Measurements from ENCODE around the gene PRAME.

Gene PRAME

DNA sequence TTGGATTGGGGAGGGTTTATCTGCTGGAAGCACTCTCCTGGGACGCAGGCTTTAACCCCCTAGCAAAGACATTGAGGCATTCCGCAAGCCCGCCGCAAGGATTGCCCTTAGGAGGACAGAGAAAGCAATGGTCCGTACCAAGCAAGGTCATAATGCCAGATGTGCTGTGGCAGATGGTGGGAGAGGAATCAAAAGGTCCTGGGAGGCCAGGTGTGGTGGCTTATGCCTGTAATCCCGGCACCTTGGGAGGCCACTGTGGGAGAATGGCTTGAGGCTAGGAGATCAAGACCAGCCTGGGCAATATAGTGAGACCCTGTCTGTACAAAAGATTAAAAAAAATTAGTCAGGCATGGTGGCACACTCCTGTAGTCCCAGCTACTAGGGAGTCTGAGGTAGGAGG, 12.4 kb upstream of the PRAME start:
- no peak overlapping the region for H2BK15ac ChIP-seq (replicated peaks; ENCODE audit: low read depth)
- H3K79me1 ChIP-seq (ENCODE audit: low read length), result no peaks in the 10 kb centered on the region
- H3K18ac ChIP-seq (ENCODE audit: low read length), result no peak overlapping the region
- no peak overlapping the region for H3K9ac ChIP-seq (ENCODE audit: low read length)
- H3K4me1 ChIP-seq (ENCODE audit: control insufficient read depth, low read depth, low read length), result no peaks in the 10 kb centered on the region
- no peak overlapping the region for H4K5ac ChIP-seq (ENCODE audit: low read length)
- H3K23ac ChIP-seq (ENCODE audit: low read length), result no peak overlapping the region
- no peaks in the 10 kb centered on the region for H3K27me3 ChIP-seq (ENCODE audit: insufficient read depth, low read length, poor library complexity)
- H3K36me3 ChIP-seq (ENCODE audit: control insufficient read depth, insufficient read depth, low read length), result no peaks in the 10 kb centered on the region
- no peak overlapping the region for H2AK5ac ChIP-seq (ENCODE audit: low read length)
- H3K27ac ChIP-seq (ENCODE audit: low read depth, low read length), result no peak overlapping the region
- H2BK120ac ChIP-seq (ENCODE audit: low read depth, low read length), result no peak overlapping the region
- DNase-seq, result no peak
- no peak overlapping the region for H2BK5ac ChIP-seq (ENCODE audit: low read length)
- no peak overlapping the region for H3K56ac ChIP-seq (ENCODE audit: low read length)
- no peak overlapping the region for H3K4me2 ChIP-seq (ENCODE audit: low read length)
- WGBS (ENCODE audit: extremely low coverage, insufficient coverage, low lambda C conversion rate), result no CpG with 5 or more reads among the region's 6 CpGs
- no peak overlapping the region for H3K4me3 ChIP-seq (ENCODE audit: low read length)
- no peak overlapping the region for H3K4ac ChIP-seq (ENCODE audit: low read depth, low read length)
- no peaks in the 10 kb centered on the region for H3K79me2 ChIP-seq (ENCODE audit: control insufficient read depth, insufficient read depth, low read length)
- H4K8ac ChIP-seq (ENCODE audit: low read depth, low read length), result no peak overlapping the region

DNA sequence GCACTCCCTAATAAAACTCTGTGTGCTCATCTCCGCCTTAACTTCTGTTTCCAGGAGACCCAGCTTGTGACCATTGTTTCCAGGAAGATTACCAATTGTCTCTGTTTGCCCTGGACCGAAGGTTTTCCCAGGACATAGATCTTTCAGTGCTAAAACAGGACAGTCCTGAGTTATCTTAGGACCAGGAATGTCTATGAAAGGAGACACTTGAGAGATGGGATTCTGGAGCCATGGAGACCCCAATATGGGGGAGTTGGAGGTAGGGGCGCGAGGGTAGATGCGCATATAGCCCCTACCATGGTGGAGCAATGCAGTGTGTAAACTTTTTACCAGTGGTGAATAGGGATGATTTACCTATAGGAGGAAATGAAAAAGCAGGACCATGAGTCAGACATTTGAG, 10.2 kb upstream of the PRAME start:
- H4K5ac ChIP-seq (ENCODE audit: low read length), result no peak overlapping the region
- no peak overlapping the region for H3K56ac ChIP-seq (ENCODE audit: low read length)
- no peak overlapping the region for H3K4ac ChIP-seq (ENCODE audit: low read depth, low read length)
- no peak overlapping the region for H3K18ac ChIP-seq (ENCODE audit: low read length)
- H3K79me2 ChIP-seq (ENCODE audit: control insufficient read depth, insufficient read depth, low read length), result no peaks in the 10 kb centered on the region
- H2BK5ac ChIP-seq (ENCODE audit: low read length), result no peak overlapping the region
- DNase-seq, result no peak
- no peaks in the 10 kb centered on the region for H3K36me3 ChIP-seq (ENCODE audit: control insufficient read depth, insufficient read depth, low read length)
- H3K9ac ChIP-seq (ENCODE audit: low read length), result no peak overlapping the region
- no peak overlapping the region for H2BK15ac ChIP-seq (replicated peaks; ENCODE audit: low read depth)
- no peaks in the 10 kb centered on the region for H3K4me1 ChIP-seq (ENCODE audit: control insufficient read depth, low read depth, low read length)
- H3K27me3 ChIP-seq (ENCODE audit: insufficient read depth, low read length, poor library complexity), result no peaks in the 10 kb centered on the region
- H2BK120ac ChIP-seq (ENCODE audit: low read depth, low read length), result no peak overlapping the region
- no peak overlapping the region for H2AK5ac ChIP-seq (ENCODE audit: low read length)
- WGBS (ENCODE audit: extremely low coverage, insufficient coverage, low lambda C conversion rate), result no CpG with 5 or more reads among the region's 5 CpGs
- no peak overlapping the region for H3K4me3 ChIP-seq (ENCODE audit: low read length)
- no peak overlapping the region for H3K27ac ChIP-seq (ENCODE audit: low read depth, low read length)
- no peak overlapping the region for H3K4me2 ChIP-seq (ENCODE audit: low read length)
- no peaks in the 10 kb centered on the region for H3K79me1 ChIP-seq (ENCODE audit: low read length)
- H3K23ac ChIP-seq (ENCODE audit: low read length), result no peak overlapping the region
- H4K8ac ChIP-seq (ENCODE audit: low read depth, low read length), result no peak overlapping the region

DNA sequence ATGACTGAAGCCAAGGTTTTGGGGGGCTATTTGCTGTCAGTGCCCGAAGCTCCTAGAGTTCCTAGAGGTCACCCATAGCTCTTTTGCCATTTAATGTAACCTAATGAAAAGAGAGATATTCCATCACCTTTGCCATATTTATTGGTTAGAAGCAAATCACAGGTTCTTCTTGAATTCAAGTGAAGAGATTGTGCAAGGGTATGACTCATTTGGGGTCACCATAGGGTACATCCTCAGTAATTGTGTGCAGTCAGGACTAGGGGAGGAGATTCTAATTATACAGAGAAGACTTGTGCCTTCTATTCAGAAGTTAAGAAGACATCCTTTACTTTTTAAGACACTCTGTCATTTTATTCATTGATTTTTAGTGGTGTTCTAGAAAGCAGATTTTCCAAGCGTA, 6.9 kb upstream of the PRAME start:
- Histone ChIP-seq H3K4ac (ENCODE audit: low read depth, low read length) (no peak overlapping the region), H3K4me2 (ENCODE audit: low read length) (no peak overlapping the region), H3K79me1 (ENCODE audit: low read length) (no peaks in the 10 kb centered on the region), H3K27me3 (ENCODE audit: insufficient read depth, low read length, poor library complexity) (no peaks in the 10 kb centered on the region), H3K56ac (ENCODE audit: low read length) (no peak overlapping the region), H4K5ac (ENCODE audit: low read length) (no peak overlapping the region), H2BK120ac (ENCODE audit: low read depth, low read length) (no peak overlapping the region), H3K4me1 (ENCODE audit: control insufficient read depth, low read depth, low read length) (no peaks in the 10 kb centered on the region), H2BK5ac (ENCODE audit: low read length) (no peak overlapping the region), H3K9ac (ENCODE audit: low read length) (no peak overlapping the region), H3K4me3 (ENCODE audit: low read length) (no peak overlapping the region), H4K8ac (ENCODE audit: low read depth, low read length) (no peak overlapping the region), H3K18ac (ENCODE audit: low read length) (no peak overlapping the region), H2BK15ac (replicated peaks; ENCODE audit: low read depth) (no peak overlapping the region), H2AK5ac (ENCODE audit: low read length) (no peak overlapping the region), H3K79me2 (ENCODE audit: control insufficient read depth, insufficient read depth, low read length) (no peaks in the 10 kb centered on the region), H3K36me3 (ENCODE audit: control insufficient read depth, insufficient read depth, low read length) (no peaks in the 10 kb centered on the region), H3K27ac (ENCODE audit: low read depth, low read length) (no peak overlapping the region), H3K23ac (ENCODE audit: low read length) (no peak overlapping the region)
- DNase-seq, result no peak
- no CpG with 5 or more reads among the region's 2 CpGs for WGBS (ENCODE audit: extremely low coverage, insufficient coverage, low lambda C conversion rate)

DNA sequence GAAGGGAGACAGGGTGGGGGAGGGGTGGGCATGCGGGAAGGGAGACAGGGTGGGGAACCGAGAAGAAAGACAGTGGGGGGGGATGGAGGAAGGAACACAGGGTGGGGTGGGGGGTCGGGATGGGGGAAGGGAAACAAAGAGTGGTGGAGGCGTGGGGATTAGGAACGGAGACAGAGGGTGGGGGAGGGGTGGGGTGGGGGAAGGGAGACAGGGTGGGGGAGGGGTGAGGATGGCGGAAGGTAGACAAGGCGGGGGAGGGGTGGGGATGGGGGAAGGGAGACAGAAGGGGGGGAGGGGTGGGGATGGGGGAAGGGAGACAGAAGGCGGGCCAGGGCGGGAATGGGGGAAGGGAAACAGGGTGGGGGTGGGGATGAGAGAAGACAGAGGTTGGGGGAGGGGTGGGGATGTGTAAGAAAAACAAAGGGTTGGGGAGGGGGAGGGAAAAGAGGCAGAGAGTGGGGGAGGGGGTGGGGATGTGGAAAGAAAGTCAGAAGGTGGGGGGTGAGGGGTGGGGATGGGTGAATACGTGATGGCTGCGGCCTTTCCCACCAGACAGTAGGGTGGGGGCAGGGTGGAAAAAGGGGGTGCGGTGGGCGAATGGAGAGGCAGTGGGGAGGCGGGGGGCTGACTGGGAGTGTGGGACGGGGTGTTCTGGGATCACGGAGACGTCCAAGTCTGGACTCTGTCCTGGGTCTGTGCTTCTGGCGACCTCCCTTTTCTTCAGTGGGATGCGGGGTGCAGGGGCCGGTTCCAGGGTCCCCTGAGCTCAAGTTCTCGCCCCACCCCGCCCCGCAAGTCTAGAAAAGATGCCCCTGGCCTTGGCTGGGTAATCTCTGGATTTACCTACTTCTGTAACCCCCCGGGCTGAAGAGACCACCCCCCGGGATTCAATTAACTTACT, 744 bp downstream of the PRAME start:
- no peak overlapping the region for H2BK5ac ChIP-seq (ENCODE audit: low read length)
- no peak overlapping the region for H3K4ac ChIP-seq (ENCODE audit: low read depth, low read length)
- H3K79me1 ChIP-seq (ENCODE audit: low read length), result no peaks in the 10 kb centered on the region
- no peaks in the 10 kb centered on the region for H3K4me1 ChIP-seq (ENCODE audit: control insufficient read depth, low read depth, low read length)
- H3K23ac ChIP-seq (ENCODE audit: low read length), result no peak overlapping the region
- DNase-seq, result no peak
- H2BK15ac ChIP-seq (replicated peaks; ENCODE audit: low read depth), result no peak overlapping the region
- H3K18ac ChIP-seq (ENCODE audit: low read length), result no peak overlapping the region
- H4K5ac ChIP-seq (ENCODE audit: low read length), result no peak overlapping the region
- no peaks in the 10 kb centered on the region for H3K27me3 ChIP-seq (ENCODE audit: insufficient read depth, low read length, poor library complexity)
- H4K8ac ChIP-seq (ENCODE audit: low read depth, low read length), result no peak overlapping the region
- H3K4me2 ChIP-seq (ENCODE audit: low read length), result no peak overlapping the region
- no peak overlapping the region for H2BK120ac ChIP-seq (ENCODE audit: low read depth, low read length)
- no peak overlapping the region for H2AK5ac ChIP-seq (ENCODE audit: low read length)
- no peak overlapping the region for H3K4me3 ChIP-seq (ENCODE audit: low read length)
- WGBS (ENCODE audit: extremely low coverage, insufficient coverage, low lambda C conversion rate), result no CpG with 5 or more reads among the region's 25 CpGs
- H3K79me2 ChIP-seq (ENCODE audit: control insufficient read depth, insufficient read depth, low read length), result no peaks in the 10 kb centered on the region
- H3K56ac ChIP-seq (ENCODE audit: low read length), result no peak overlapping the region
- H3K36me3 ChIP-seq (ENCODE audit: control insufficient read depth, insufficient read depth, low read length), result no peaks in the 10 kb centered on the region
- H3K27ac ChIP-seq (ENCODE audit: low read depth, low read length), result no peak overlapping the region
- H3K9ac ChIP-seq (ENCODE audit: low read length), result no peak overlapping the region

DNA sequence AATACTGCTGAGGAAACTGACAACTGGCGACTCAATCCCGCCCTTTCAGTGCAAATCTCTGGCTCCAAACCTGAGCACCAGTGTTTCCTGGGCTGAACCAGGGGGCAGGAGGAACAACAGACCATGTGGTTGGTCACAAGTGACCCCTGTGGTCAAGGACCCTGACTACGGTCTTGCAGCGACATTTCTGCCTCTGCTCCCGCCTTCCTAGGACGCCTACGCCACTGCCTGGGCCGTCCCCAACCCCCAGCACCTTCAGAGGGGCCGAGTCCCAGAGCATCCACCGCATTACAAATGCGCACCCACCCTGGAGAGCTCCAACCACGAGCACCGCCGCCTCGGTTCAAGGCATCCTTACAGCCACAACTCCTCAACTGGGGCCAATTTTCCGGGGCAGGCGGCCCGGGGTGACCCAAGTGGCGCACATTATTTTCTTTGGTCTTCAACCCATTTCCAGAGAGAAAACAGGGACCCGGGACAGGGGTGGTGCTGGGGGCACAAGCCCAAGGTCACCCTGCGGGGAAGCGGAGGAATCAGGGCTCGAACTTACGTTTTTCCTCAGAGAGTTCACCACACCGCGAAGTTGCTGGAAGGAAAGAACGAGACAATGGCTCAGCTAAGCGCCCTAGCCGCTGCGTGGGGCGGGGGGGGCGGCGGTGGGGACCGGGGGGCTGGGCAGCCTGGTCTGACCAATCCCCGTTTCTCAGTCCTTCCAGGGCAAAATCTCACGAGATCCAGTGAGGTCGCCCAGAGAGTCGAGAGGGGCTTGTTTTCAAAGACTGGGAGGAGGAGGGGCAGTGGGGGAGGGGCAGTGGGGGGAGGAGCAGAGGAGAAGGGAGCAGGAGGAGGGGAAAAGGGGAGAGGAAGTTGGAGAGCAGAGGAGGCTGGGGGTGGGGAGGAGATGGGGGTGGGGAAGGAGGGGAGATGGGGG, 1.8 kb downstream of the PRAME start:
- Histone ChIP-seq H3K9ac (ENCODE audit: low read length) (no peak overlapping the region), H3K4me1 (ENCODE audit: control insufficient read depth, low read depth, low read length) (no peaks in the 10 kb centered on the region), H2BK120ac (ENCODE audit: low read depth, low read length) (no peak overlapping the region), H3K79me2 (ENCODE audit: control insufficient read depth, insufficient read depth, low read length) (no peaks in the 10 kb centered on the region), H3K4me3 (ENCODE audit: low read length) (no peak overlapping the region), H3K18ac (ENCODE audit: low read length) (no peak overlapping the region), H3K79me1 (ENCODE audit: low read length) (no peaks in the 10 kb centered on the region), H3K56ac (ENCODE audit: low read length) (no peak overlapping the region), H3K27me3 (ENCODE audit: insufficient read depth, low read length, poor library complexity) (no peaks in the 10 kb centered on the region), H3K23ac (ENCODE audit: low read length) (no peak overlapping the region), H4K5ac (ENCODE audit: low read length) (no peak overlapping the region), H4K8ac (ENCODE audit: low read depth, low read length) (no peak overlapping the region), H2BK15ac (replicated peaks; ENCODE audit: low read depth) (no peak overlapping the region), H3K4me2 (ENCODE audit: low read length) (no peak overlapping the region), H2BK5ac (ENCODE audit: low read length) (no peak overlapping the region), H3K4ac (ENCODE audit: low read depth, low read length) (no peak overlapping the region), H3K27ac (ENCODE audit: low read depth, low read length) (no peak overlapping the region), H3K36me3 (ENCODE audit: control insufficient read depth, insufficient read depth, low read length) (no peaks in the 10 kb centered on the region), H2AK5ac (ENCODE audit: low read length) (no peak overlapping the region)
- DNase-seq, result no peak
- WGBS (ENCODE audit: extremely low coverage, insufficient coverage, low lambda C conversion rate), result no CpG with 5 or more reads among the region's 38 CpGs

Measured in mesendoderm (in vitro differentiated cells).